ENCODE measurements around the gene NTNG2. TPM values are rescaled to one million over a fixed set of nuclear protein-coding genes. Genes with fewer than 3 reads are reported as not detected.

Gene NTNG2
- total RNA-seq, 1 donor from 2014 or later = 1.0 TPM

- H3K27me3 Mint-ChIP-seq (ENCODE audit: insufficient read depth, low read depth) = peaks cover 5% of the 10 kb centered on the region
- Histone ChIP-seq H3K9me3 (ENCODE audit: low read depth) (no peaks in the 10 kb centered on the region), H3K4me3 (no peak overlapping the region), H3K27ac (no peak overlapping the region), H4K20me1 (ENCODE audit: low read depth) (no peaks in the 10 kb centered on the region), H3K27me3 (no peaks in the 10 kb centered on the region), H3K36me3 (no peaks in the 10 kb centered on the region), H3F3A (ENCODE audit: low read depth) (no peaks in the 10 kb centered on the region), H3K4me1 (peaks cover 10% of the 10 kb centered on the region), H3K4me2 (no peak overlapping the region), H3K9ac (no peak overlapping the region), H3K79me2 (ENCODE audit: low read depth) (no peaks in the 10 kb centered on the region), H2AFZ (replicated peaks) (no peak overlapping the region)
- H3K9me3 Mint-ChIP-seq = no peaks in the 10 kb centered on the region
- H3K36me3 Mint-ChIP-seq = no peaks in the 10 kb centered on the region
- no peak overlapping the region for H3K4me3 Mint-ChIP-seq
- no peak for TF ChIP-seq EZH2phosphoT487 (IDR thresholded peaks at IDR 0.05)
- no peak for TF ChIP-seq EZH2 (IDR thresholded peaks at IDR 0.05)
- no peak for TF ChIP-seq CTCF (IDR thresholded peaks at IDR 0.05)
- peak overlapping the region; percentile 27 for H3K27ac Mint-ChIP-seq
- H3K4me1 Mint-ChIP-seq = peaks cover 8% of the 10 kb centered on the region
- no peak for DNase-seq (ENCODE audit: low spot score)
Observed at GRCh38 chr9:132210472-132211145, 48.8 kb downstream of the NTNG2 start.

GRCh38 chr9:132211570-132211969, 49.7 kb downstream of the NTNG2 start:
- Histone ChIP-seq H3K4me2 (no peak overlapping the region), H3K36me3 (no peaks in the 10 kb centered on the region), H3K9ac (no peak overlapping the region), H3K9me3 (ENCODE audit: low read depth) (no peaks in the 10 kb centered on the region), H4K20me1 (ENCODE audit: low read depth) (no peaks in the 10 kb centered on the region), H3K4me3 (no peak overlapping the region), H3K27me3 (no peaks in the 10 kb centered on the region), H2AFZ (replicated peaks) (no peak overlapping the region), H3F3A (ENCODE audit: low read depth) (no peaks in the 10 kb centered on the region), H3K4me1 (peaks cover 10% of the 10 kb centered on the region), H3K79me2 (ENCODE audit: low read depth) (no peaks in the 10 kb centered on the region), H3K27ac (no peak overlapping the region)
- no peak for DNase-seq (ENCODE audit: low spot score)
- H3K9me3 Mint-ChIP-seq = no peaks in the 10 kb centered on the region
- peaks cover 8% of the 10 kb centered on the region for H3K4me1 Mint-ChIP-seq
- H3K36me3 Mint-ChIP-seq = no peaks in the 10 kb centered on the region
- peaks cover 7% of the 10 kb centered on the region for H3K27me3 Mint-ChIP-seq (ENCODE audit: insufficient read depth, low read depth)
- H3K27ac Mint-ChIP-seq = no peak overlapping the region
- no peak overlapping the region for H3K4me3 Mint-ChIP-seq
- TF ChIP-seq CTCF (IDR thresholded peaks at IDR 0.05) (no peak), EZH2phosphoT487 (IDR thresholded peaks at IDR 0.05) (no peak), EZH2 (IDR thresholded peaks at IDR 0.05) (no peak)

GRCh38 chr9:132214027-132214622, 52.3 kb downstream of the NTNG2 start:
- H3K4me3 ChIP-seq = no peak overlapping the region
- no peak overlapping the region for H3K27ac Mint-ChIP-seq
- no peak overlapping the region for H3K9ac ChIP-seq

More at GRCh38 chr9:132214027-132214622, 52.3 kb downstream of the NTNG2 start:
- H3K79me2 ChIP-seq (ENCODE audit: low read depth) = no peaks in the 10 kb centered on the region
- Mint-ChIP-seq H3K36me3 (no peaks in the 10 kb centered on the region), H3K4me1 (peaks cover 2% of the 10 kb centered on the region), H3K4me3 (peak overlapping the region; percentile 67), H3K27me3 (ENCODE audit: insufficient read depth, low read depth) (peaks cover 8% of the 10 kb centered on the region), H3K9me3 (no peaks in the 10 kb centered on the region)
- no peaks in the 10 kb centered on the region for H3K27me3 ChIP-seq
- no peaks in the 10 kb centered on the region for H3F3A ChIP-seq (ENCODE audit: low read depth)
- no peaks in the 10 kb centered on the region for H3K36me3 ChIP-seq
- no peaks in the 10 kb centered on the region for H4K20me1 ChIP-seq (ENCODE audit: low read depth)
- no peak overlapping the region for H3K27ac ChIP-seq
- no peak overlapping the region for H2AFZ ChIP-seq (replicated peaks)
- H3K4me2 ChIP-seq = peak overlapping the region; percentile 49
- TF ChIP-seq EZH2phosphoT487 (IDR thresholded peaks at IDR 0.05) (no peak), EZH2 (IDR thresholded peaks at IDR 0.05) (no peak), CTCF (IDR thresholded peaks at IDR 0.05) (no peak)
- H3K9me3 ChIP-seq (ENCODE audit: low read depth) = no peaks in the 10 kb centered on the region
- peak; percentile 52 for DNase-seq (ENCODE audit: low spot score)
- H3K4me1 ChIP-seq = peaks cover 10% of the 10 kb centered on the region
